Measurements from ENCODE around the gene METRN.
A peak's percentile ranks its signal among the peaks of the same experiment; 100 is the strongest.

DNA sequence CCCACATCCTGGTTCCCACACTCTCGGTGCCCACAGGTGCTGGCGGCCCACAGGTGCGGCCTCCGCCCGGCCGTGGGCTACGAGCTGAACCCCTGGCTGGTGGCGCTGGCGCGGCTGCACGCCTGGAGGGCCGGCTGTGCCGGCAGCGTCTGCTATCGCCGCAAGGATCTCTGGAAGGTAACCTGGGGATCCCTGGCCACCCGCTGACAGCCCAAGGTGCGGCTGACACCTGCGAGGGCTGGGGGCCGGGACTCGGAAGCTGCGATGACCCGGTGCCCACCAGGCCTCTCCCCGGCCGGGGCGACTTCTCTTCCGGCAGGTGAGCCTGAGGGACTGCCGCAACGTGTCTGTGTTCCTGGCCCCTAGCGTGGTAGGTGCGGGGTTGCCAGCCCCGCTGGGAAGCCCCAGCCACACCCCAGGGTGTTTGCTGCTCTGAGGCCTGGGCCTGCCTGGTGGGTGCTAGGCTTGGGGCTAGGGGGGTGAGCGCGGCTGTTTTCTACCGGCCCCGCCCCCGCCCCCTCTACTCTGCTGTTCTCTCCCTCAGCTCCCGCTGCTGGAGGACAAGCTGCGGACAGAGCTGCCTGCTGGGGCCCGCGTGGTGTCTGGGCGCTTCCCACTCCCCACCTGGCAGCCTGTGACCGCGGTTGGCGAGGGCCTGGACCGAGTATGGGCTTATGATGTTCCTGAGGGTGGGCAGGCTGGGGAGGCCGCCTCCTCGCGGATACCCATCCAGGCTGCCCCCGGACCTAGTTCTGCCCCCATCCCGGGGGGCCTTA lies 7.0 kb downstream of the METRN start:
- peak in 1 of 3 donors; percentile 59 for TF ChIP-seq POLR2AphosphoS5 (IDR thresholded peaks at IDR 0.05)
- TF ChIP-seq, protein P1, sequence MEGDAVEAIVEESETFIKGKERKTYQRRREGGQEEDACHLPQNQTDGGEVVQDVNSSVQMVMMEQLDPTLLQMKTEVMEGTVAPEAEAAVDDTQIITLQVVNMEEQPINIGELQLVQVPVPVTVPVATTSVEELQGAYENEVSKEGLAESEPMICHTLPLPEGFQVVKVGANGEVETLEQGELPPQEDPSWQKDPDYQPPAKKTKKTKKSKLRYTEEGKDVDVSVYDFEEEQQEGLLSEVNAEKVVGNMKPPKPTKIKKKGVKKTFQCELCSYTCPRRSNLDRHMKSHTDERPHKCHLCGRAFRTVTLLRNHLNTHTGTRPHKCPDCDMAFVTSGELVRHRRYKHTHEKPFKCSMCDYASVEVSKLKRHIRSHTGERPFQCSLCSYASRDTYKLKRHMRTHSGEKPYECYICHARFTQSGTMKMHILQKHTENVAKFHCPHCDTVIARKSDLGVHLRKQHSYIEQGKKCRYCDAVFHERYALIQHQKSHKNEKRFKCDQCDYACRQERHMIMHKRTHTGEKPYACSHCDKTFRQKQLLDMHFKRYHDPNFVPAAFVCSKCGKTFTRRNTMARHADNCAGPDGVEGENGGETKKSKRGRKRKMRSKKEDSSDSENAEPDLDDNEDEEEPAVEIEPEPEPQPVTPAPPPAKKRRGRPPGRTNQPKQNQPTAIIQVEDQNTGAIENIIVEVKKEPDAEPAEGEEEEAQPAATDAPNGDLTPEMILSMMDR (IDR thresholded peaks at IDR 0.05 in 8 of 11, conservative IDR thresholded peaks at IDR 0.05 in 3 of 11) = no peak

Data from spleen (tissue), 7 donors.